ENCODE measurements around the gene ARPP19. TPM values are rescaled to one million over a fixed set of nuclear protein-coding genes. Genes with fewer than 3 reads are reported as not detected.

The ARPP19 gene
- total and polyA plus RNA-seq, 7 donors, result 134 to 374 (median 256) TPM

Other genes starting within 250 kb of the ARPP19 start
- gene MYO5A, start 40.1 kb downstream of the ARPP19 start, total RNA-seq, result 1 to 10 TPM; 5.0 to 9.9 (median 7.8) TPM
- gene MYO5A, start 40.1 kb downstream of the ARPP19 start, polyA plus RNA-seq, result 1 to 10 TPM; 3.6 to 7.7 (median 4.4) TPM
- 10 to 100 TPM; 45.5 to 71.7 (median 57.6) TPM for gene ATOSA, start 110.4 kb upstream of the ARPP19 start, total RNA-seq
- gene ATOSA, start 110.4 kb upstream of the ARPP19 start, polyA plus RNA-seq, result 100 to 1,000 TPM in 1 of 3 donors, 10 to 100 TPM in 1, 1 to 10 TPM in 1; 9.8 to 129 (median 67.6) TPM
- not detected for gene ONECUT1, start 221.3 kb upstream of the ARPP19 start, total RNA-seq
- gene ONECUT1, start 221.3 kb upstream of the ARPP19 start, polyA plus RNA-seq, result not detected

Measured in psoas muscle (tissue), 7 donors.